Stimulated activated CD4-positive, alpha-beta T cell treated with anti-CD3 and anti-CD28 coated beads, Interleukin-1b, Interleukin-23, amount 100 ng/mL, for 4 hours (primary cell): ENCODE data around the gene CEACAM16.
"Not testable (repeated sequence)": the region's sequence is repeated elsewhere in the genome, so short reads cannot be mapped to it uniquely, and the experiment has no call there.

Source experiments
- DNase-seq, 2 donors: peaks; one replicate each; pipeline ENCODE4 v3.0.0-alpha.2; 2020; ENCODE audit warnings: low read depth in 2 of 2

CEACAM16 gene, protein sequence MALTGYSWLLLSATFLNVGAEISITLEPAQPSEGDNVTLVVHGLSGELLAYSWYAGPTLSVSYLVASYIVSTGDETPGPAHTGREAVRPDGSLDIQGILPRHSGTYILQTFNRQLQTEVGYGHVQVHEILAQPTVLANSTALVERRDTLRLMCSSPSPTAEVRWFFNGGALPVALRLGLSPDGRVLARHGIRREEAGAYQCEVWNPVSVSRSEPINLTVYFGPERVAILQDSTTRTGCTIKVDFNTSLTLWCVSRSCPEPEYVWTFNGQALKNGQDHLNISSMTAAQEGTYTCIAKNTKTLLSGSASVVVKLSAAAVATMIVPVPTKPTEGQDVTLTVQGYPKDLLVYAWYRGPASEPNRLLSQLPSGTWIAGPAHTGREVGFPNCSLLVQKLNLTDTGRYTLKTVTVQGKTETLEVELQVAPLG

DNA sequence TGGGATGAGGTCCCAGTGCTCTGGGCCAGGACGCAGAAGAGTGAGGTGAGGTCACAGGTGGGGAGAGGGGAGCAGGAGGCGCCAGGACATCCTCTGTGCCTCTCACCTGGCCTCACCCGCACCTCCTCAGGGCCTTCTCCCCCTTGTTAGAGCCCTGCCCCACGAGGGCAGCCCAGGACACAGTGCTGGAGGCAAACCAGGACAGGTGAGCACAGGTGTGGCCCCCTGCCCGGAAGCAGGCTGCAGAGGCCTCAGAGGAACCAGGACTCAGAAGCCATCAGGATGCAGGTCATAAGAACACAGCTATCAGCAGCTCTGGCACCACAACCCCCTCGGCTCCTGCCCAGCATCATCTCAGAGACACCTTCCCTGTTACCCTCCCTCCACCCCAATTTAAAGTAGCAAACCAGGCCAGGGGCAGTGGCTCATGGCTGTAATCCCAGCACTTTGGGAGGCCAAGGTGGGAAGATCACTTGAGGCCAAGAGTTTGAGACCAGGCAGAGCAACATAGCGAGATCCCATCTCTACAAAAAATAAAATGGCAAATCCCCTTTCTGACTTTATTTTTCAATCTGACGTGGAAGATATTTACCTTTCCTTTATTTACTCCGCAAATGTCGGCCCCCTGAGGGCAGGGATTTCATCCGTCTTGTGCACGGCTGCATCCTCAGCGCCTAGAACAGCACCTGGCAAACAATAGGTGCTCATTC is at the start of gene CEACAM16:
CEACAM16 (plus strand) TSS at position 660 of the 710 bp plus-strand sequence. CDS start 2,306 bp downstream, outside the sequence.
- DNase-seq, result no peak

DNA sequence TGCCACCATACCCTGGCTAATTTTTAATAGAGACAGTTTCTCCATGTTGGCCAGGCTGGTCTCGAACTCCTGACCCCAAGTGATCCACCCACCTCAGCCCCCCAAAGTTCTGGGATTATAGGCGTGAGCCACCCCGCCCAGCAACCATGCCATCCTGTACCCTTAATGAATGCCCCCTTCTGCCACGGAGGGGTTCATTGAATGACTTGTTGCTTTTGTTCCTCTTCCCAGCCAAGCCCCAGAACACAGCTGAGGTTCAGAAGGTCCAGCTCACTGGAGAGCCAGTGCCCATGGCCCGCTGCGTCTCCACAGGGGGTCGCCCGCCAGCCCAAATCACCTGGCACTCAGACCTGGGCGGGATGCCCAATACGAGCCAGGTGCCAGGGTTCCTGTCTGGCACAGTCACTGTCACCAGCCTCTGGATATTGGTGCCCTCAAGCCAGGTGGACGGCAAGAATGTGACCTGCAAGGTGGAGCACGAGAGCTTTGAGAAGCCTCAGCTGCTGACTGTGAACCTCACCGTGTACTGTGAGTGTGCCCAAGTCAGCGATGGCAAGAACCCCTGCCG is 49.3 kb upstream of the CEACAM16 start:
- DNase-seq, result no peak

DNA sequence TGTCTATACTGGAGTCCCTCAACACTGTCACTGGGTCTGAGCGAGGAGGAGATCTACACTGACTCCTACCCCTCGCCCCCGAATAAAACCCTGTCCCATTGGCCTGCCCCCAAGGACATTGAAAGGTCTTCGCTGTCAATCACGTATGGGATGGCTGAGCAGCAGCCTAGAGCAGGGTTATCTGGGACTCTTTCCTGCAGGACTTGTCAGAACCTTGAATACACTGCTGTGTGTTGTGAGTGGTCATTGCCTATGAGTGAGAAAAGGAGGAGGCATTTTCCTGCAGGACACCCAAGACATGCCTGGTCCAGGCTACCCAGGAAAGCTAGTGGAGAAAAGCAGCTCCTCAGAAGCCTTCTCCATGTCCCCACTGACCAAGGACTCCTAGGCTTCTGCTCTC is 45.6 kb upstream of the CEACAM16 start:
- DNase-seq, result no peak

DNA sequence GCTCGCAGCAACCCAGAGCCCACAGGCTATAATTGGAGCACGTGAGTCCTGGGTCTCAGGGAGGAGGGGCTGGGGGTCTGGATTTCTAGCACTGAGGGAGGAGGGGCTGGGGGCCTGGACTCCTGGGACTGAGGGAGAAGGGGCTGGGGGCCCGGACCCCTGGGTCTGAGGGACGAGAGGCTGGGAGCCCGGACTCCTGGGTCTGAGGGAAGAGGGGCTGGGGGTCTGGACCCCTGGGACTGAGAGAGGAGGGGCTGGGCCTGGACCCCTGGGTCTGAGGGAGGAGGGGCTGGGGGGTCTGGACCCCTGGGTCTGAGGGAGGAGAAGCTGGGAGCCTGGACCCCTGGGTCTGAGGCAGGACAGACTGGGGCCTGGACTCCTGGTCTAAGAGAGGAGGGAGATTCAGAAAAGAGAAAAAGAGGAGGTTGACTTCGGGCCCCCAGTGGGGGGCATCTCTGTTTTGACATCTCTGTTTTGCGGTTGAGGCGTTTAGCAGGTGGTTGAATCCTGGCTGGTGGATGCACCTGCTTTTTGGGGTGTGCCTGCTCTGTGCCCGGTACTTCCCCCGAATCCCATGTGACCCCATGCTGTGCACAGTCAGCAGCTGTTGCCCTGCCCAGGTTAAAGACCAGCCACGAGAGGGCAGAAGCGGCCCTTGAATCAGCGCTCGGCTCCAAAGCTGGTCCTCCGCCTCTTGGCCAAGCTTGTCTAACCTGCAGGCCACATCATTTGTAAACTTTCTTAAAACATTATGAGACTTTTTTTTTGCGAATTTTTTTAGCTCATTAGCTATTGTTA is 44.8 kb upstream of the CEACAM16 start:
- peak; percentile 37 to 42 for DNase-seq

DNA sequence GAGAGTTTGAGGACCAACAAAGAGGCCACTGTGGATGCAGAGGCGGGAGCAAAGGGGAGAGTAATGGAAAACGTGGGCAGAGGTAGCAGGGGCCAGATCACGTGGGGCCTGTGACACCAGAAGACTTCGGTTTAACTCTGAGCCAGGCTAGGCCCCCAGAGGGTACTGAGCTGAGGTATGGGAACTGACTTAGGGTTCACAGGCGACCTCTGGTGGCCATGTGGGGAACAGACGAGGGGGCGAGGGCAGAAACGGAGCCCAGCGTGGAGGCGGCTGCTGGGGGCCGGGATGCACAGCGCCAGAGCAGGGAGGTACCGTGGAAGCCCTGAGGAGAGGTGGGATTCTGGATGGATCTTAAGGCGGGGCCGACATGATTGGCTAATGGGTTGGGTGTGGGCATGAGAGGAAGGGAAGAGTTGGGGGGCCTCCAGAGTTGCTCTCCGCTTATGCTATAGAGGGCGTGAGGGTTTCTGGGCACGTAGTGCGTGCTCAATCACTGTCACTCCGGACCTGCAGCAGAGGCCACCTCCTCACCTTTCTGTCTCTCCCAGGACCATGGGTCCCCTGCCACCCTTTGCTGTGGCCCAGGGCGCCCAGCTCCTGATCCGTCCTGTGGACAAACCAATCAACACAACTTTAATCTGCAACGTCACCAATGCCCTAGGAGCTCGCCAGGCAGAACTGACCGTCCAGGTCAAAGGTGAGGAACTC is 41.6 kb upstream of the CEACAM16 start:
- peak; percentile 64 to 65 for DNase-seq

DNA sequence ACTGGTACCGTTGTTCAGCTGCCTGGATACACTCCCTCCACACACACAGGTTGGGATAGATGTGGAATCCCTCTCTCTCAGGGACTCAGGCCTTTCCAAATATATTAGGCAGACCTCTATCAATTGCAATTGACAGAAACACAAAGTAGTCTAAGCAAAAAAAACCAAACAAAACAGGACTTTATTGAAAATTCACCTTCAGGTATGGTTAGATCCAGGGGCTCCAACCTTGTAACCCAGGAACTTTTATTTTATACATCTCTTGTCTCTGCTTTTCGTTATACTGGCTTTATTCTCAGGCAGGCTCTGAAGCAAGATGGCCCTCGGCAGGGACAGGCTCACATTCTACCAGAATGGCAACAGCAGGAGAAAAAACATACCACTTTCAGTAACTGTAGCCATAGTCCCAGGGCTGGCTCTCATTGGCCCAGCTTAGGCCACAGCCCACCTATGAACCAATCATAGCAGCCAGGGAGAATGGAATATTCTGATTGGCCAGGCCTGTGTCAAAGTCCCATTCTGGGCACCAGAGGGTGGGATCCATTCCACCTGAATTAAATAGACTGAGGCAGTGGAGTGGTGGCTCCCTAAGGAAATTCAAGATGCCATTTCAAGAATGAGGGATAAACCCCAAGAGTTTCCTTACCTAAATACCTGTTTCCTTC is 40.8 kb upstream of the CEACAM16 start:
- no peak for DNase-seq

DNA sequence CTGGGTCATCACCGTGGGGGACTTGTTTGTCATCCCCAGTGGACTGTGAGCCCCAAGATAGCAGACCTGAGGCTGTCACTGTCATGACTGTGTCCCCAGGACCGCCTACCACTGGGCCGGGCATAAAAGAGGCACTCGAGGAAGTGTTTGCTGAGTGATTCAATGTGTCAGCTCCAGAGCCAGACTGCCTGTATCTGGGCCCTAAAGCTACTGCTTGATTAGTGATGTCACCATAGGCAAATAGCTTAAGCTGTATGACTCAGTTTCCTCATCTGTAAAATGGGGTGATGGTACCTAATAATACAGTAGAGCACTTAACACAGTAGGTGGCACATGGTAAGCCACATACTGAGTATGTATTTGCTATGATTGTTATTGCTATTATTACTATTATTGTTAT is 38.9 kb upstream of the CEACAM16 start:
- DNase-seq, result no peak

DNA sequence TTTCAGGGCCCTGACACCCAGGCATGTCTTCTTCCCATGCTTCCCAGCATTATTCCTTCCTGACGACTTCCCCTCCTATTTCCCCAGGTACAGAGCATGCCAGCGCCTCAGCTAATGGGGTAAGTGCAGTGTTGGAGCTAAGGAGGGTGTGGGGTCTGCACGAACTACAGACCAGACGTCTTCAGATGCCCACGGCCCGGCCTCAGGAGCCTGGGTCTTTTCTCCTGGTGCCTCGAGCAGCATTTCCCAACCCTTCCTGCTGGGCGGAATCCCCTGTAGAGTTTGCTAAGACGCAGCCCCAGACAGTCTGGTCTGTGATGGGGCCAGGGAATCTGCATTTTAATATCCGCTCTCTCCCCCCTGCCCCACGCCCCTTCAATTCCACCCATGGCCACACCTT is 37.7 kb upstream of the CEACAM16 start:
- DNase-seq, result no peak

DNA sequence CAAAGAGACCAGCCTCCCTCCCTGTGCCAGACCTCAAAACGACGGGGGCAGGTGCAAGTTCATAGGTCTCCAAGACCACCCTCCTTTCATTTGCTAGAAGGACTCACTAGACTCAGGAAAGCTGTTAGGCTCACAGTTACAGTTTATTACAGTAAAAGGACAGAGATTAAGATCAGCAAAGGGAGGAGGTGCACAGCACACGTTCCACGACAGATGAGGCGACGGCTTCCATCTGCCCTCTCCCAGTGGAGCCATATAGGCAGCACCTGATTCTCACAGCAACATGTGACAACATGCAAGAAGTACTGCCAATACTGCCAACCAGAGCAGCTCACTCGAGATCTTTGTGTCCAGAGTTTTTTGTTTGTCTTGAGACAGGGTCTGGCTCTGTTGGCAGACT is 37.0 kb upstream of the CEACAM16 start:
- DNase-seq, result no peak

DNA sequence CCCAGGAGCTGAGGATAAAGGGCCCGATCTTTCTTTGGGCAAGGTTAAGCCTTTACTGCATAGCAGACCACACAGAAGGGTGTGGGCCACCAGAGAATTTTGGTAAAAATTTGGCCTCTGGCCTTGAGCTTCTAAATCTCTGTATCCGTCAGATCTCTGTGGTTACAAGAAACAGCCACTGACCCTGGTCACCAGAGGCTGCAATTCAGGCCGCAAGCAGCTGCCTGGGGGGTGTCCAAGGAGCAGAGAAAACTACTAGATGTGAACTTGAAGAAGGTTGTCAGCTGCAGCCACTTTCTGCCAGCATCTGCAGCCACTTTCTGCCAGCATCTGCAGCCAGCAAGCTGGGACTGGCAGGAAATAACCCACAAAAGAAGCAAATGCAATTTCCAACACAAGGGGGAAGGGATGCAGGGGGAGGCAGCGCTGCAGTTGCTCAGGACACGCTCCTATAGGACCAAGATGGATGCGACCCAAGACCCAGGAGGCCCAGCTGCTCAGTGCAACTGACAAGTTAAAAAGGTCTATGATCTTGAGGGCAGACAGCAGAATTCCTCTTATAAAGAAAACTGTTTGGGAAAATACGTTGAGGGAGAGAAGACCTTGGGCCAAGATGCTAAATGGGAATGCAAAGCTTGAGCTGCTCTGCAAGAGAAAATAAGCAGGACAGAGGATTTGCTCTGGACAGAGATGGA is 36.1 kb upstream of the CEACAM16 start:
- no peak for DNase-seq

DNA sequence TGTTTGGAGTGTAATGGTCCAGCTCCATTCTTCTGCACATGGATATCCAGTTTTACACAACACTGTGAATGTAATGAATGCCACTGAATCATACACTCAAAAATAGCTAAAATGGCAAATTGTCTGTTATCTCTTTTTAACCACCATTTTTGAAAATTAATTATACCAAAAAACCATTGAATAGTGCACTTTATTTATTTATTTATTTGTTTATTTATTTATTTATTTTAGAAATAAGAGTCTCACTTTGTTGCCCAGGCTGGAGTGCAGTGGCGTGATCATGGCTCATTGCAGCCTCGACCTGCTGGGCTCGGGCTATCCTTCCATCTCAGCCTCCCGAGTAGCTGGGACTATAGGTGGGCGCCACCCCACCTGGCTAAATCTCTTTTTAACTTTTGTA is 35.0 kb upstream of the CEACAM16 start:
- DNase-seq, result no peak

DNA sequence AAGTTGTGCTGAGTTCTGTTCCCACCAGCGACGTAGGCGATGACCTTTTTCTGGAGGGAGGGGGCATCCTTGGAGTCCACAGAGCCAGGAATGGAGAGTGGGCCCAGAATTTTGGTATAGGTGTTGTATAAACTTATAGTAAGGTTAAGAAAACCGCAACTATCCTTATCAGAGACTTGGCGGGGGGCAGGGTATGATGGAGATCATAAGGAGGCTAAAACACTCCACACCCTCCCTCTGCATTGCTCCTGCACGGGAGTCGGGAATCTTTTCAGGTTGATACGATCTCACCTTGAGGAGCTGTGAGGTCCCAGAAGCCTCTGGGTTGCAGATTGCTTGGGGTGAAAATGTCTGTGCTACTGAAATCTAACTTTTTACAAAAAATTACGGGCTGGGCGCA is 34.0 kb upstream of the CEACAM16 start:
- DNase-seq, result no peak

DNA sequence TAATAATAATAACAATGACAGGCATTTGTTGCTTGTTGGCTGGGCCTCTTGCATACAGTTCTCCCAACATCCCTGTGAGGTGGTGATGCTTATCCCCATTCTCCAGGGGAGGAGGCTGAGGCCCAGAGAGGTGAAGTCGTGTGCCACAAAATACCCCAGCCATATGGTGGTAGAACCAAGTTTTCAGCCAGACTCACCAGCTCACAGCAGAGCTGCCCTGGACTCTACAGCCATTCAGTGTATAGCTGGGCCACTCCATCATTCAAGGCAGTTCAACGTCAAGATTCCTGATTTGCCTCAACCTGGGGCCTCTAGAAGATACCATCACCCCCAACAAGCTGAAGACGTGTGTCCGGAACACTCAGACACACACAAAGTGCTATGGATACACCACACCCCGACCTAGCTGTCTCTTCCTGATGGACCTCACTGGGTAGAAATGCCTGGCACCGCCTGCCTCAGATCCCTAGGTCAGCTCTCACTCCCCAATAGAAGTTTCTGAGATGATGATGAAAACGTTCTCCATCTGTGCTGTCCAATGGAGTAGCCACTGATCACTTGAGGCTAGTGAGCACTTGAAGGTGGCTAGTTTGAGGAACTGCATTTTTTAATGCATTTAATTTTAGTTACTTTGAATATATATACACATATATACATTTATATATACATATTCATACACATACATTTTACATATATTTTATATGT is 31.9 kb upstream of the CEACAM16 start:
- DNase-seq, result no peak

DNA sequence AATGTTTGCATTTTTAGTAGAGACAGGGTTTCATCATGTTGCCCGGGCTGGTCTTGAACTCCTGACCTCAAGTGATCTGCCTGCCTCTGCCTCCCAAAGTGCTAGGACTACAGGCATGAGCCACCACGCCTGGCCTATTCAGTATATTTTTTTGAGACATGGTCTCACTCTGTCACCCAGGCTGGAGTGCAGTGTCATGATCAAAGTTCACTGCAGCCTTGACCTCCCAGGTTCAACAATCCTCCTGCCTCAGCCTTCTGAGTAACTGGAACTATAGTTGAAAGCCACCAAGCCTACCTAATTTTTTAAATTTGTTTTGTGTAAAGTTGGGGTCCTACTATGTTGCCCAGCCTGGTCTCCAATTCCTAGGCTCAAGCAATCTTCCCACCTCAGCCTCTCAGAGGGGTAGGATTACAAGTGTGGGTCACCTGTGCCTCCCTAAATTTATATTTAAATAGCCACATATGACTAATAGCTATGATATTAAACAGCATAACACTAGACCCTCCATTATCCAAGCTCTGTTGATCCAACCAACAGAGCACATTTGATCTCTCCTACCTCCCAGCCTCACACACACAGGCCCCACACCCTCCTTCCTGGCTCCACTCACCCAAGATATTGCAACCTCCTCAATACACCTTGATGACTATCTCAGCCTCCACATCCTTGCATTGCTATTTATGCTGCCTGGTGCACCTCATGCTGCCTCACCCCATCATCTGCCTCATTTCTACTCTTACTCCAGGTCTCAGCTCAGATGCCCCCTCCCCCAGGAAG is 29.8 kb upstream of the CEACAM16 start:
- DNase-seq, result no peak

DNA sequence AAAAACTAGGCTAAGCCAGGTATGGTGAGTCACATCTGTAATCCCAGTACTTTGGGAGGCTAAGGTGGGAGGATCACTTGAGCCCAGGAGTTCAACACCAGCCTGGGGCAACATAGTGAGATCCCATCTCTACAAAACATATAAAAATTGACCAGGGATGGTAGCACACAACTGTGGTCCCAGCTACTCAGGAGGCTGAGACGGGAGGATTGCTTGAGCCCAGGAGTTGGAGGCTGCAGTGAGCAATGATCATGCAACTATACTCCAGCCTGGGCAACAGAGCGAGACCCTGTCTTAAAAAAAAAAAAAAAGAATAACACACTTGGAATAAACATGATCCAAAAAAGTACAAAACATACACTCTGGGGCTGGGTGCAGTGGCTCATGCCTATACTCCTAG is 28.9 kb upstream of the CEACAM16 start:
- not testable (repeated sequence) for DNase-seq

DNA sequence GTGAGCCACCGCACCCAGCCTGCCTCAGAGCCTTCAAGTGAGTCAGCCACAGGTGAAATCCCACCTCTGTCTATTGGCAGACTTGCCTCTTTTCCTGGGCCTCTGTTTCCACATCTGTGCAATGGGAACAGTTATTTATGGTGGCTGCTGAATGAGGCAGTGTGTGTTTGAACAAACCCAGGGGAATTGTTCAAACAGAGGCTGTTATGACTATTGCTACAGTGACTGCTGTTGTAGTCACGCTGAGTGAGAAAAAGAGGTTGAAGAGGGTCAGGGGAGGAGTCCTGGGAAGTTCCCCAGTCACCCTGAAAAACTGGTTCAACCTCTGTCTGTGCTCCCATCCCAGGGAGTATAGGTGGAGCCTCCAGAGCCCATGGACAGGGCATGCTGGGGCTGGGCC is 27.6 kb upstream of the CEACAM16 start, which contains the start of gene CEACAM19:
CEACAM19 (plus strand) TSS at position 83 of the 400 bp plus-strand sequence. CDS start 450 bp downstream, outside the sequence.
- DNase-seq, result no peak

DNA sequence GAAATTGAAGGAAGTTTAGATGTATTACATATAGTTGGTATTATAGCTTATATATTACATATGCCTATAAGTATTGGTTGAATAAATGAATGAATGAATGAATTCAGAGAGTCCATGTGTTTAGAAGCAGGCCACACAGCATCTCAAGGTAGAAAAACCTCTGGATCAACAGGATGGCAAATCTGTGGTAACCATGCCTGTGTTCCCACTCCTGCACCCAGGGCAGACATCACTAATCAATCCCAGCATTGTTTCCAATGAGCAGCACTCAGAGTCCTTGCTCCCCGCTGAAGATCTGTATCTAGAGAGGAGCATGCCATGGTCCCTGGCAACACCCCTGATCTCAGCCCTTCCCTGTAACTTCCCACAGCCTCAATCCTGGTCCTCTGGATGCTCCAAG is 26.7 kb upstream of the CEACAM16 start:
- no peak for DNase-seq

DNA sequence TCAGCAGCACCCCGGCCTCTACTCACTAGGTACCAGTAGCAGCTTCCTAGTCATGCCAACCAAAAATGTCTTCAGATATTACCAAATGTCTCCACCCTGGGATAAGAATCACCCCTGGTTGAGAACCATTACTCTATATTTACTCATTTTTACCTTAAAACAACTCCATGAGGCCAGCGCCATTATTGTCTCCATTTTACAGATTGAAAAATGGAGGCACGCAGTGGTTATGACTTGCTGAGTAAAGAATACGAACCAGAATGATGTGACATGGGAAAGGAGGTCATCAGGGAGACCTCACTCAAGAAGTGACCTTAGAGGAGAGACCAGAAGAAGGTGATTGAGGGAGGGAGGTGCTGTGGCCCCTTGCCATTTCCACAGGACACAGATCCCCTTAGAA is 25.4 kb upstream of the CEACAM16 start:
- no peak for DNase-seq

DNA sequence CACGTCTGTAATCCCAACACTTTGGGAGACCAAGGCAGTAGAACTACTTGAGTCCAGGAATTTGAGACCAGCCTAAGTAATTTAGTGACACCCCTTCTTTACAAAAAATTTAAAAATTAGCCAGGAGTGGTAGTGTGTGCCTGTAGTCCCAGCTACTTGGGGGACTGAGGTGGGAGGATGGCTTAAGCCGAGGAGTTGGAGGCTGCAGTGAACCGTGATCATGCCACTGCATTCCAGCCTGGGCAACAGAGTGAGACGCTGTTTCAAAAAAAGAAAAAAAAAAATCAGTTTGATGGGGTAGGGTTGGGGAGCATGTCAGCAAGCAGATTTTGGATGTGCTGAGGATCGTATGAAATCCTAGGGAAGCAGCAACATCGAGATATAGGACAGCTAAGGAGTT is 23.4 kb upstream of the CEACAM16 start:
- no peak for DNase-seq
